HG02970 (cell line): ENCODE results near the gene GATB.

Experiments
- ATAC-seq: cut with Tn5 transposase; IDR thresholded peaks from one replicate; pipeline ENCODE4 v1.9.1; 2021; ENCODE audit warnings: mild to moderate bottlenecking, moderate library complexity, moderate number of reproducible peaks; ENCODE audit not compliant: unreplicated experiment, low FRiP score

Gene GATB

DNA sequence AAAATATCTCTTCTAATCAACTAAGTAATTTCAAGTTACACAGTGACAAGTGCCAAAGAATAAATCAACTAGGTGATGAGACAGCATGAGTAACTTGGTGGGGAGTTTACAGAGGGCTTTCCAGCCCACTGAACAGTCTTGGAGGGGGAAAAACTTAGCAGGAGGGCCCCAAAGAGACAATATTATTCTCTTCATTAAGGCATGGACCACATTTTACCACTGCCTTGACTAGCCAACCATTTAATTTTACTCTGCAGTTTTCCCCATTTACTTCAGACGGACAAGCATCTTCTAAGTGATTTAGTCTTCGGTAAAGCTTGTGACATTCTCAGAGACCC, 25.3 kb upstream of the GATB start:
- no peak for ATAC-seq

DNA sequence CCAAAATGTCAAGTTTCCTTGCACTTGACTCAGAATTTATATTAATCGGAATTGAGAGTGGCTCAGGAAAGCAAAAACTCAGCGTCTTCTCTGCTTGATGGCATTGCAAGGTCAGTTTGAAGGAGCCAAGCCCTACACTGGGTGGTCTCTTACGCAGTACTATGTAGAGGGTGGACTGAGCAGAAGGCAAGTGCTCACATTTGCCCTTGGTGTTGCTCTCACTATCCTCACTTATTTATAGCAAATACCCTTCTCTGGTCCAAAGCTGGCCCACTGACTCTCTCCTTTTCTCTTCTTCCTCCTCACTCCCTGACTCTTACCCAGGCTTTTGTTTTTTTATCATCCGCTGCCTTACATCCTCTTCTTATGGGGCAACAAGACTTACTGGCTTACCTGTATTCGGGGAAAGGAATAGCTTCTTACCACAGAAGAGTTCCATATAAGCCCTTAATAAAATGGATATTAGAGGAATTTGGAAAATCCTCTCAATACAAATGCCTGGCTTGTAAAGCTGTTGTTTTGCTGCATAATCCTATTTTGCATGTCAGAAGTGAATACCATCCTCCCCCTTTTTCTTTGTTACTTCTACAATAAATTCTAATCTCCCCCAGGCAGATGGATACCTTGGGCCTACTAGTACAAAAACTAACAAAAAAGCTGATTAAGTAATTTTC, 24.8 kb upstream of the GATB start:
- no peak for ATAC-seq

DNA sequence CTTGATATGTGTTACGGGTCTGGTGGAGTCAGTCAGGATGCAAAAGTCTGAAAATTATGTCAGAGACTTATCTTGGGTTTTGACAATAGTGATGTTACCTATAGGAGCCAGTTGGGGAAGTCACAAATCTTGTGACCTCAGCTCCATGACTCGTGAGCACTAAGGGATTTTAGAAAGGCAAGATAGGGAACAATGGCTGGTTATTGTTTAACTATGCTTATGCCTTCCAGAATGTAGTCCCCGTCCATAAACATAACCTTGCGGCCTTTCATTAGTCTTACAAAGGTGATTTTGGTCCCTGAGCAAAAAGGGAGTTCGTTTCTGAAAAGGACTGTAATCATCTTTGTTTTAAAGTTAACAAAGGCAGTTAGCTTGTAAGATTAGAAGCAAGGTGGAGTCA, 23.9 kb upstream of the GATB start:
- ATAC-seq: no peak

DNA sequence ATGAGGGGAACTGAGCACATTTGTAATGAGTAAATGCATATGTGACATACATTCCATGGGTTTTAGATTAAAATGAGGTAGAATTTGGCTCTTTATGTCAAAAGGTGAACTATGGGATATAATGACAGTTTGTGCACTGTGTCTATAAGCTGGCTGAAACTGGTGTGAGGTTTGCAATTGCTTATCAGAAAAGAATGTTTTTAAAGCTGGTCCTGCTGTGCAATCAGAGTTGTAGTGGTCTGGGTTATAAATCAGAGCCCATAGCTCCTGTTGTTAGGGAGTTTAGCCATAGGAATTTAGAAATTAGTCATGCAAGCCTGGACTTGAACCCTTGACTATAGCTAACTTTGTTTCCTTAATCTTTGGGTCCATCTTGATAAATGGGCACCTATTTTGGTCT, 23.1 kb upstream of the GATB start:
- no peak for ATAC-seq

DNA sequence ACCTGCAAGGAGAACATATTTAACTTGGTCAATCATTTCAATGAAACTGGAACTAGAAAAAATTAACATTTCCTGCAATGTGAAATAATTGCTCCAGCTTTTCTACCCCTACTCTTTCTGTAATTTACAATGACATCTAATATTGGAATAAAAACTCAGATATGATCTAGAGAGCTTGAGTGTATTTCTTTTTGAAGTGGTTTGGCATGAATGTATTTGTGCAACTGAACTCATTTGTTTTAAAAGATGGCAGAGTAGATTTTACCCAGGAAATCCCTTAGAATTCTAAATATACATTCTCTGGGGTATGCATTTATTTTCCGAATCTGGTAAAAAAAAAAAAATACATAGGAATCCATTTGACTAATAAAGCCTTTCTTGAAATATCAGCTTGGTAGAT, 21.5 kb upstream of the GATB start:
- no peak for ATAC-seq

DNA sequence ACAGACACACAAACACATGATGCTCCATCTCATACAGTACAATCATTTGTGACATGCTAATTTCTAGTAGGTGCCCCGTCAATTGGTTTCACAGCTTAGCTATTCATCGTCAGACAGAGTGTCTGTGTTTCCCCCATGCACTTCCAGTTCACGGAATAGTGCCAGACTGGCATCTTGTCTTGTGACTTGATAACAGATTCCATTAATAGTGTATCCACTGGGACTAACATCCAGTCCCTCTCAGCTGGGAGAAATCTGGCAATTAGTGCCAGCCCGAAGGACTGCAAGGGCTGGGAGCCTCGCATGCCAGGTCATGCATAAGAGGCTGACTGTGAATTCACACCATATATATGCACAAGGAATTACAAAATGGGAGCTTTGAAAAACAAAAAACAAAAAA, 20.2 kb upstream of the GATB start:
- ATAC-seq: no peak

DNA sequence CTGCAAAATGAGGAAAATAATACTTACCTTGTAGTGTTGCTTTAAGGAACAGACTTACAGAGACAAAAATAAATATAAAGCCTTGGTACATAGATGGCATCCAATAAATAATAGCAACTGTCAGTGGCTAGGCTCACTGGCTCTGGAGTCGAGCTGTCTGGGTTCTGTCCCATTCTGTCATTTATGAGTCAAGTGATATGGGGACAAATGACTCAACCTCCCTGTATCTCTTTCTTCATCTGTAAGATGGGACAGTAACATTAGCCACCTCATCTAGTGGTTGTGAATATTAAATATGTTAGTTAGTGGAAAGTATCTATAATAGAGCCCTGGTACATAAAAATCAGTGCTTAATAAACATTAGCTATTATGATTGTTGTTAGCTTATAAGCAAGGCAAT, 16.7 kb upstream of the GATB start:
- ATAC-seq: no peak

DNA sequence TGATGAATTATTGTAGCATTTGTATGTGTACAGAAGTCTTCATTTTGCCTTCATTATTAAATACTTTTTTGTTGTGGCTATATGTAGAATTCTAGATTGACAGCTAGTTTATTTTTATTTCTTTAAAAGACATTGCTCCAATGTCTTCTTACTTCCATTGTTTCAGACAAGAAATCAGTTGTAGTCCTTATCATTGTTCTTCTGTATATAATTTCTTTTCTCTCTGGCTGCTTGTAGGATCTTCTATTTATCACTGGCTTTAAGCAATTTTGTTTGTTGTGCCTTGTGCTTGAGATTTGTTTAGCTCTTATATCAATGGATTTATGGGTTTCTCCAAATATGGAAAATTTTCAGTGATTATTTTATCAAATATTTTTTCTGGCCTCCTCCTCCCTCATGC, 13.5 kb upstream of the GATB start:
- ATAC-seq: no peak

DNA sequence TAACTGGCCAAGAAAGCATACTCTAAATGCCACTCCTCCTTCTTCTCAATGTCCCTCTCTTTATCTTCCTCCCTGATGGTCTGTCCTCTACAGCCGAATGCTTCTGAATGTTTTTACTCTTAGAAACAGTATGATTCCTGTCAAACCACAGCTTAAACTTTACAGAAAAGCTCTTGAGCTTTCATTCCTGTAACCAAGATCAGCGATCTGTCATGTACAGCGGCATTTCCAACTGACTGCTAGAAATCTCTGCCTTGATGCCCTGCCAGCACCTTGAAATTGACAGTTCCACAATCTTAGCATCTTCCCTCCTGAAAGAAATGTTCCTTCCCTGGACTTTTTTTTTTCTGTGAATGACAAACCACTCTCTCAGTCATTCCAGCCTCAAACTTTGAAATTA, 11.5 kb upstream of the GATB start:
- no peak for ATAC-seq

DNA sequence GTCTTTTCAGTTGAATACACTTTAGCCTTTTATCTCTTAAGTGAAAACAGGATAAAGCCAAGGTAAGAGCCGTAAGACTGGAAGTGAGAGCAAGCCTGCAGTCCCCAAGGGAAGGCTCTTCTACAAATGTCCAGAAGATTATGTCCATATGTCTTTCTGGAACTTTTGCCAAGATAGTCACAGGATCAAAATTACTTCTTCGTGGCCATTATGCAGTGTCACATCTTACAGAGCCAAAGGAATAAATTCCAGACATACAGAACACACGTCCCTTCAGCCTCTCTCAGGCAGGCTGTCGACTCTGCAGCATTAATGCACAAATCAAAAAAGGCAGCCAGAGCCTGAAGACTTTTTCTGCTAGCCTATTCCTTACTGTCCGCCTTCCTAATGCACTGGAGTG, 10.9 kb upstream of the GATB start:
- no peak for ATAC-seq

DNA sequence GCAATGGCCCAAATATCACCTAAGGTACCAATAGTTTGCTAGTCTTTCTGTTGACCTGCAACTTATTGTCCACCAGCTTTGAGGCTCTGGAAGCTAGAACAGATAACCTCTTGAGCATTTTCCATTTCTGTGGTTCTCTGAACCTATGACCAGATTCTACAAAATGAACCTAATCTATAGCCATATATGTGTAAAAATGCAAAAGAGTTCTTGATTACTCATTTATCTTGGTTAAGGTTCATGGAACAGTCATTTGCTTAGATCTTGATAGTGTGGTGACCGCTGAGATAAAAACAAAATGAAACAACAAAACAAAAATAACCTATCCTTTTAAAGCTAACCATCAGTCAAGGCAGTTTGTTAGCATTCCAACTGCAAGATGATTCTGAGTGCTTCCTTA, 9.3 kb upstream of the GATB start:
- ATAC-seq: no peak

DNA sequence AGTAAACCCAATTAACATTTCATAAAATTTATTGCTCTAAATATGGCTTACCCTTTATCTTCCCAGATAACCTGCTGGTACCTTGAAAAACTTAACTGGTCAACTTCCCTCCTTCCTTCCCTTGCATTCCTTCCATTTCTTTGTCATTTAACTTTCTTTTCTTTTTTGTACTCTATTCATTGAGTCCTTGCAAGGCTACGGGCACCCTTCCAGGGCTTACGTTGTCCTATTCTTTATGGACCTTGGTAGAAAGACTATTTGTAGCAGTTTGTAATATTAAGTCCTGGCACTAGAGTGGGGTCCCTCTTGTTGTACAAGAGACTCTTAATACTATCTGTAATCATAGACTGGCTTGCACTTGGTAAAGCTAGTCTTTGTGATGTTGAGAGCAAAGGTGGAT, 8.0 kb upstream of the GATB start:
- ATAC-seq: no peak

DNA sequence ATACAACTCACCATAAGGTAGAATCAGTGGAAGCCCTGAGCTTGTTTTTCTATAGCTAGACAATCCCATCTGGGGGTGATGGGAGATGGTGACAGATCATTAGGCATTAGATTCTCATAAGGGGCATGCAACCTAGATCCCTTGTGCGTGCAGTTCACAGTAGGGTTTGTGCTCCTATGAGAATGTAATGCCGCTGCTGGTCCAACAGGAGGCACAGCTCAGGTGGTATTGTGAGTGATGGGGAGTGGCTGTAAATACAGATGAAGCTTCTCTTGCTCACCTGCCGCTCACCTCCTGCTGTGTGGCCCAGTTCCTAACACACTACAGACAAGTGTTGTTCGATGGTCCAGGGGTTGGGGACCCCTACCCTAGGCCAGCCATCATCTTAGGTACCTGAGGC, 5.9 kb upstream of the GATB start:
- no peak for ATAC-seq

DNA sequence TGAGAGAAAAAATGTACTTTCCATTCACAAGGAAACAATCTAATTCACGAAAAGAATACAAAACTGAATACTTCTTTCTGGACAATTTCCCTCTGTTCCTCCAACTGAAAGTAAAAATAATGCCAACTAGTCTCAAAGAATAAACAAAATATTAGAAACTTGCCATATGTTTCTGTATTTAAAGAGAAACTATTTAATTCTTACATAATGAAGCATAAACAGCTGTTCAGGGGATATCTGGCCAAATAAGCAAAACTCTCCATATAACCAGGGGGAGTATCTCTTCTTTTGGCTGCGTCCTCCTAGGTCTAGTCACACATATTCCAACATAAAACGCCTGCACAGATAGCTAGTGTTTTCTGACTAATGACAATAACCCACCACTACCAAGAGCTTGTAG, 805 bp downstream of the GATB start:
- ATAC-seq: no peak

DNA sequence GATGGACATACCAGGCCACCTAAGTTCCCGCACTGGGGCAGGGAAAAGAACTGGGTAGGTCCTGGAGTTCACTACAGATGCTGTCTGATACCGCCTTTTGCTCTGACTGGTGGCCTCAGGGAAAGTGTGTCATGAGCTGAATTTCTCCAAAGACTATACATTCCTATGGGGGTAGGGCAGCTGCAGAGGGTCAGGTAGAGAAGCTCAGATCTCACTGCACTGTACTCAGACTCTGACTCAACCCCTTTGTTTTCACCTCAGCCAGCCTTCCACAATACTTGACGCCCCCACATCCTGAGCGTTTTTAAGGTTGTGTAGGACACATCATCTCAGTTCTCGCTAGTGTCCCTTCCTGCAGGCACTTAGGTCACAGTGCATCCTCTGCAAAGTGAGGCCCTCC, 7.8 kb downstream of the GATB start:
- no peak for ATAC-seq

DNA sequence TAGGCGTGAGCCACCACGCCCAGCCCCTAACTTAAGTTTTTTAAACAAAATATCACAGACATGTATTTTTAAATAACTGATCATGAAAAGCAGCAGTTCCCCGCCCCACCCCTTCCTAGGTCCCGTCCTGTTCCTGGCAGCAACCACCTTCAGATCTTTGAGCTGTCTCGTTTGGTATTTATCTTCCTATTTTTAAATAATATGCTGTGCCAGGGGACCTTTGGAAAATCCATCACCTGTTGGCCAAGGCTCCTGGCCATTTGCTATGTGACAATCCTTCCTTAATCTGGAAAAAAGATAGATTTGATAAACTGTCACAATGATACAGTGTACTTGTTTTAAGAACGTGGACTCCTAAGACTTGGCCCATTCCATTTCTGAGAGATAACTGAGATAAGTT, 10.7 kb downstream of the GATB start:
- no peak for ATAC-seq

DNA sequence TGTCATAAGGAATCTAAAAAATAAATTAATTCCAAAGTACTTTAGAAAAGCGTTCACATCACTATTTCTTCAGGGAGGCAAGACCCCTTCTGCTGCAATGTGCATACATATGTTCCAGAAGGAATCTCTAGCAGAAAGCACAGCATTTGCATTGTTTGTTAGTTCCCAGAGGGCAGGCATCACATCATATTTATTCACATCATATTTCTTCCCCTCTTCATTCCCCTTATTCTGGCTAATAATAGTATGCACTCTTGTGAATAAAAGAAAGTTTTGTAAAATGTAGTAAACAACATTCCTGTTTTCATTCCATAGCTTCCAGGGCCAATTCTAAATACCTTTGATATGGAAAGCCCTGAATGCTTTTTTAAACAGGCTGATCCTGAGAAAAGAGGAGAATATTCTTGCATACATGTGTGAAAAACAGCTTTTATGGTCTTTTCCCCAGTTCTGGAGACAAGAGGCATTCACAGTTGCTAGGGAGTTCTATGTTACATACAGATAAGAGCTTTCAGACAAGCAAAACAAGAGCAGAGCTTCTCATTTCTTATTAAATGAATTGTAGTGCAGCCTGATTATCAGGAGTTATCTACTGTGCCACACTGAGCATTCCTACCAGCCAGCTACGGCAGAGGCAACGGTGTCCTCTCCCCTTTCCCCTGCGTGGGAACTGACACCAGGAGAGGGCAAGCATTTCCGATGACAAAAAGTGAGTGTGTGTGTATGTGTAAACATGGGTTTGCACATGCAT, 15.2 kb downstream of the GATB start:
- no peak for ATAC-seq

DNA sequence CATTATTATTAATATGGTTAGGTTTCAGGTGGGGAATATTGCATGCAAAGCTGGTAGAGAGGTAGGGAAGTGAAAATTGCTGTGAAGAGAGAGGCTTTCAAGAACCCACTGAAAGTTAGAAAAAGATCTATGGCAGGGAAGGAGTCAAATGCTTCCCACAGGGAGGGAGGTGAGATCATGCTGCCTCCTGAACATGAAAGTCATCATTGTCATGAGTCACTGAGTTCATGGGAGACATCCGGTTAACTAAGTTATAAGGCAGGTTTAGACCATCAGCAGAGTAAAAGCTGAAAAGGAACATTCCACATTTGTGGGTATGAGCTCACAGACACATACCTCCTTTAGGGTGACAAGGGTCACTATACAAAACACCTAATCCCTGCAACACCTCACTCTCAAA, 16.2 kb downstream of the GATB start:
- ATAC-seq: no peak

DNA sequence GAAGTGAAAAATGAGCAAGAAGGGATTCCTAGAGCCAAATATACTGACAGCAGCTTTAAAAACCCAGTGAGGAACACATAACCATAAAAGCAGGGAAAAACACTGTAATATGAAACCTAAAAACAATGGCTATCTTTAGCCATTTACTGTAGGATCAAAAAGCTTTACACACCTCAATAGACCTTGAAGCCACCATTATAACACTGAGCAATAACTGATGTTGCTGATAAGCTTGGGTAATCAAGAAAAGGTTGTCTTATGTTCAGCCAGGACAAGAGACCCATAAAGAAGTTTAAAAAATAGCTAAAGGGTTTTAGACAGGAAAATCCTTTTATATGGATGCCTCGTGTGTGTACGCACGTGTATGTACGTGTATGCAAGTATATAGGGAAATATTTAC, 16.9 kb downstream of the GATB start:
- no peak for ATAC-seq

DNA sequence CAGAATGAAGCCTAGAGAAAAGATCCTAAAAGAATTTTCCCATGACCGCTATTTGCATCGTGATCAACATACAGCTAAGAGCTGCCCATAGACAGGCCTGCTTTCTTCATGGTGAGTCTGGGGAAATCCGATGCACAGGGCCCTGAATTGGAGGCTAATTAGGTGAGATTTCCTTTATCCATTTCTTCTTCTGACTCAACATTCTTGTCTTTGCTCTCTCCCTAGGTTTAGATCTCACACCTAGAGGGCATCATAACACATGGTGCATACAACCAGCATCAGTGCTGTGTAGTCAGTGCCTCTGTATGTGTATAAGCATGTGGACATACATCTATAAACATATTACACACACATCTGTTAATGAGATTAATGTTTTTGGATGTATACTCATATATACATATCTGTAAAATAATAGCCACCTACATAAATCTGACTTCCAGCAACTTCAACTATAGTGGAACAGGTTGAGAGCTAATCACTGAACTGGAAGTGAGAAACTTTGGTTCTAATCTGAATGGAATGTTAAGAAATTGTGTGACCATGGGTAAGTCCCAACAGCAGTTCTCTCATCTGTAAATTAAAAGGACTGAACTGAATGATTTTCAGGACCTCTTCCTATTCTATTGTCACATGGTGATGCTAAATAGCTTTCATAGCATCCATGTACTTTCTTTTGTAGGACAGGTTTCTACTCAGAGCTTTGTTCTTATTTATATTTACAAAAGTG, 17.5 kb downstream of the GATB start:
- ATAC-seq: no peak

DNA sequence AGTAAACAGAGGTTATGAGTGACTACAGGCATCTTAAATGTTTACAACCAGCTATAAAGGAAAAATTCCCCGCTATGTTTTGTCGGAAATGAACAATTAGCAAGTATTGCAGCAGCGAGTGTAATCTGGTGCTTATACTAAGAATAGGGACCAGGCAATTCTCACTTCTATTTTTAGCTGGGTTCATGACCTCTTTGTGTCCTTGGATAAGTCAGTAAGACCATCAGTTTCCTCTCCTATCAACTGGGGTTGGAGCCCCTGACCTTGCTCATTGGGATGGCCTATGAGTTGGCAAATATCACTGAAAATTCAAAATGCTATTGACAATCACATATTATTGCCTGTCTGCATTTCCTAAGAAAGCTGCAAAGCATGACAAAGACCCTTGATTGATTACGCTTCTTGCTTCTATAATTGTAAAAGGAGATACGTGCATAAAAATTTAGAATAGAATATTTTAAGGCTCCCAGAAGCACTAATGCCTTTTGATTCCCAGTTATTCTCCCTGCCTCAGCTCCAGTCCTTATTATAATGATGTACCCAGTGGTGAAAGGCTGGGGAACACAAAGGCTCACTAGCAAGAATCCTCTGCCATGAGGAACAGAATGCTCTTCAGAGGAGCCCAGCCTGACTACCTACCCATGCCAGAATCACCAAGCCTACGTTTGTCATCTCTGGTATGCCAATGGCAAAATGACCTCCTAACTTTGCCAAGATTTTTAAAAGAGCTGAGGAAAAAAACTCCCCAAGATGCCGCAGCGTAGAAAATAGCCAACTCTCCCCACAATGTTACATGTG, 21.9 kb downstream of the GATB start:
- ATAC-seq: no peak
